ENCODE data around the gene DRGX.

Gene DRGX

DNA sequence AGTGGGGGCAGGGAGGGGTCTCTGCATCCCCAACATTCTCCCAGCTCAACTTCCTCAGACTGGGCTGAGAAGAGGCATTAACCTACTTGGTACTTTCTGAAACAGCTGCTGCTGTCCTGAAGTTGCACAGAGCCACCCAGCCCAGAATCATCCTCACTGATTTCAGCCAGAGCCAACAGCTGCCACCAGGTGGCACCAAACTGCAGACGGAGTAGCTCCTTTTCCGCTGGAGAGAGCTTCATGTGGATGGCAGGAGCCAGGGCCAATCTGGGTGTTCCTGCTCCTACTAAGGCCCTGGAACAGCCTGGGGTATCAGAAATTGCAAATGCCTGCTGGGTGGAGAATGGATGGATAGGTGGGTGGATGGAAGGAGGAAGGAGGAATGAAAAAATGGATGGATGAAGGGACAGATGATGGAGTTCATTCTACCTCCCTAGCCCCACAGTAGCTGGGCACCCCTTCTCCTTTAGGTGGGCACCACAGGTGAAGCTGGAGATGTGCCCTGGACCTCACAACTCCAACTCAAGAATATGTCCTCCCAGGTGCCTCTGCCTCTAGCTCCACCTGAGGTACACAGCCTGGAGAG is 11.8 kb upstream of the DRGX start:
- peak; percentile 18 to 69 (median 47) for DNase-seq (ENCODE audit: low read depth in 3 of 3)

DNA sequence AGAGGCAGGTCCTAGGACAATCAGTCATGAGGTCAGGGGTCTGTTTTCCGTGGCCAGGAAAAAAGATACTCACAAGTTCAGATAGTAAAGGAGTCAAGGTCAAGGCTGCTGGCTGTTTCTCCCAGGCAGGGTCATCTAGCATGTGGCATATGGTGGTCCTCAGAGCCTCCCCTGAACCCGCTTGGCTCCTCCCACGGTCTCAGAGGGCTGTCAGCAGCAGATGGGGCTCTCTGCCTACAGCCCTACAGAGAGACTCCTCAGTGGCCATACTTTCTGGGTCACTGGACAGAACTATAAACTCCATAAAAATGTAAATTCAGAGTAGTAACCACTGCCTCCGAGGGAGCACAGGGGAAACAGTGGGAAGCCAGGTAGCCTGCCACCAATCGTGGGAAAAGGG is 11.3 kb upstream of the DRGX start:
- no peak for DNase-seq (ENCODE audit: low read depth in 3 of 3)

DNA sequence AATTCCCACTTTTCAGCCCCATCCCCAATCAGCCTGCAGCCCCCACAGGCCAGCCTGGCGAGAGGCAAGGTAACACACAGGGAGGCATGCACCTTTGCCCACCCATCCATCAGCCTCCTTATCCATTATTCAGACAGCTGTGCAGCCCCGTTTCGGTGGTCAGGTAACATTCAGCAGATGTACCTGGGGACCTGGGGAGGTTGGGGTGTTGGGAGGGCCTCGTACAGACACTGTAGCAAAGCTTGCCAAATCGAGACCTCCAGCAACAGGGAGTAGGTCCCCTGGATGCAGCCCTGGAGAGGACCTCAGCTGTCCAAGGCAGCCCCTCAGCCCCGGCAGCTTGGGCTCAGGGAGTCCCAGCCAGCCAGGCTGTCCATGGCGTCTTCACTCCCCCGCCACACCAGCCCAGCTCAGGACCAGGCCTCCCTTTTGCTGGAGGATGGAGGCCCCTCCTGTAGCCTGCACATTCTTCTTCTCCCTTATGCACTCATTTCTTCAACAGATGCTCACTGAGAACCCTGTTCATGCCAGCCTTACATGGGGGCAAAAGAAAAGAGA is 8.5 kb upstream of the DRGX start:
- no peak for DNase-seq (ENCODE audit: low read depth in 3 of 3)

DNA sequence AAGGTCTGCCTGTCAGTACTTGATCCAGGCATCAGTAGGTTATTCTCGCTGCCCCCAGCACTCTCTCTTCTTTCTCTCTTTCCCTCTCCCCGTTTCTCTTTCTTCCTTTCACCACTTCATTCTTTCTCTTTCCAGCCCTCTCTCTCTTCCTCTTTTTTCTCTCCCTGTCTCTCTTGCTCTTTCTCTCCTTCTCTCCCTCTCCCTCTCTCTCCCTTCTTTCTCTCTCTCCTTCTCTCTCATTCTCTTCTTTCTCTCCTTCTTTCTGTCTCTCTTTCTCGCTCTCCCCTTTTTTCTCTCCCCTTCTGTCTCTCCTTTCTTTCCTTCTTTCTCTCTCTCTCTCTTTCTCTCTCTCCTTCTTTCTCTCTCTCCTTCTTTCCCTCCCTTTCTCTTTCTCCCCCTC is 7.5 kb upstream of the DRGX start:
- no peak for DNase-seq (ENCODE audit: low read depth in 3 of 3)

DNA sequence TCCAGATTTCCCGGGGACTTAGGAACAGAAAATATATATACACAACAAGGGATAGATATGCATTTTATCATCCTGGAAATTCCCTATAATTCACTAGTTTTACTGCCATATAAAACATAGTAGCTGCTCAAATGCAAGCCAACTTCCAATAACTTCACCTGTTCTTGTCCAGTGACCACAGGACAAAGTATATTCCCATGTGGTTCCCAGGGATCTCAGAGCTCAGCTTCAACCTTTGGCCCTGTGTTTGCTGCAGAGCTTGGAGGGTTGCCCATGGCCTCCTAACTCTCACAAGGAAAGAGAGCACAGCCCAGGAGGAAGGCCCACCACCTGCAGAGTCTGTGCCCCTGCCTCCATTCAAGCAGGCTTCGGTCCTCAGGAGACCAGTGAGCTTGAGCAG is 4.5 kb upstream of the DRGX start:
- no peak for DNase-seq (ENCODE audit: low read depth in 3 of 3)

DNA sequence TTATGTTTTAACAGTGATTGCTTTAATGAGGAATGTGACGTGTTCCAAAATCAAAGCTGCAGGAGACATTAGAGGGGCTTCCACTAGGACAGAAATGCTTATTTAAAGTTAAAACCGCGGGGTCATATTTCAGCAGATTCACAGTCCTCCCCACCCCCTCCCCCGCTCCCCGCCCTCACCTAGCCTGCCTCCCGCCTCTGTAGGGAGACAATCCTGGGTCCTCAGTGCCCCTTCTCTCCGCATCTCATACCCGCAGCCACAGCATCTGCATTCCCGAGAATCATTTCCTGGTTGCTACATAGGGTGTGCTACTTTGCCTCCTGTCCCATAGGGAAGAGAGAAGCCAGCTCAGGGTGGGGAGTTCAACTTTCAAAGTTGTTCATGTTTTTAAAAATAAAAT is 3.1 kb upstream of the DRGX start:
- no peak for DNase-seq (ENCODE audit: low read depth in 3 of 3)

DNA sequence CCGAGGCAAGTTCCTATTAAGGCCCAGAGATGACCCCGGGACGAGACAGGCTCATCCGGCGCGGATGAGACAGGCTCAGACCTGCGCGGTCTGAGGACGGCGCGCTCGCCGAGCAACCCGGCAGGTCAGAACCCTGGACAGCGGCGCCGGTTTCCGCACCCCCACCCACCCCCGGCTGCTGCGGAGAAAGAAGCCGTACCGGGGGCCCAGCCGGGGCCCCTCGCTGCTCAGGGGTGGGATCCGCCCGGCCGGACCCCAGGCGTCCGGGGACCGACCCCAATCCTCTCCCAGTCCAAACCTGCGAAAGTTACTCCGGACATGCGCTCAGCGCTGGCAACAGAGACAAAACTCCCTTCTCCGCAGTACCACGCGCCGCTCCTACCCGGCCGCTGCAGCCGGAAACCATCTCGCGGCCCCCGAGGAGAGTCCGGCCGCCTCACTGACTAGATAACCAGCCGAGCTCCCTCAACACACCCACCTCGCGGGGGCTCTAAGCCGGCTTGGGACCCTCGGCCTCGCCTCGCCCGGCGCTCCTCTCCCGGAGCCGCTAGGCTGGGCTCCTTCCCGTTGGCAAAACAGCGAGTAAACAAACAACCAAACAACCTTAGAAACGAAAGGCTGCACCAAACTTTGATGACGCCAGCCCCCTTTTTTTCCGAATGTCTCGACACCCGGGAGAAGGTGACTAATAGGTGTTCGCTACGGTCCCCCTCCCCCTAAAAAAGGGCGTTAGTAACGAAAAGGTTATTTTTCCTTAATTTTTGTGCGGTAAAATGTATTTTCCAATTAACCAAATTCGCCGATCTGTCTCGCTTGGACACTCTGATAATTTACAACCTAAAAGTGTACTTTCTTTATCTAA is 2.3 kb upstream of the DRGX start:
- DNase-seq (ENCODE audit: low read depth in 3 of 3), result peak in 1 of 3 experiments; percentile 46

DNA sequence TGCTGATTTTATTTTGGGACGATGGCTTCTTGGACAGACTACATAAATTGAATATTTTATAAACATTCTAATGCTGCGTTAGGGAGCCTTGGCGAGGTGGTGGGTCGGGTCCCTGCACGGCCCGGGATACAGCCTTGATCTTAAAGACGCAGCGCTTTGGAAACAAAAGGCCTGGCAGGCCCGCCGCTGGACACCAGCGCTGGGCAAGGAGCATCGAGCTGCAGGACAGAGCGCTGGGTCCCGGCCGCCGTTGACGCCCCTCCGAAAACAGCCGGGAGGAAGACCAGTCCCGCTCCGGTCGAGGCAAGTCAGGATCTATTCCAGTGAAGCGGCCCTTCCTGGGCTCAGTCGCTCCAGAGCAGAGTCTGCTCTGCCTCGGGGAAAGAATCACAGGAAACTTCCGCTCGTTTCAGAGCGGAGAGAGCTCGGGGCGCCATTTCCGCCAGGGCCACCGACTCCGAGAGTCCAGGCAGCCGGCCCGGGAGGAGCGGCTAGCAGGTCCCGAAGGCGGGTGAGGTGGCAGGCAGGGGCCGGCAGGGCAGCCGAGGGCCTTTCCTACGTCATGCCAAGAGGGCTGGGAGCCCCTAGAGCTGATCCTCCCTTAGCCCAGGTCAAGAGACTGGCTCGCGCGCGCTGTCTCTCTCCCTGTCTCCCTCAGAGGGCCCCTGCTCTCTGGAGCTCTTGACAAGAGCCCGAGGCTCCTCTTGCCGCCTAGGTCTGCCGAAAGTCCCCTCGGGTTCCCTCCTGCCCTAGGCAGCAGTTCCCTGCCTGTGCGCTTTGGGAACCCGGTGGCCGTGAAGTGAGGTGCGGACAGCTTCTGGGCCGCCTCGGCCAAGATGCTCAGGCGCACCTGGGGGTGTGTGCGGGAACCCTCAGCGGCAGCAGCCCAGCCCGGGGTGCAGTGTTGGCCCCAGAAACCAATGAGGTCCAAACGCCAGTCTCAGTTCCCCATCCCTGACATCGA is 1.4 kb upstream of the DRGX start:
- DNase-seq (ENCODE audit: low read depth in 3 of 3), result no peak

DNA sequence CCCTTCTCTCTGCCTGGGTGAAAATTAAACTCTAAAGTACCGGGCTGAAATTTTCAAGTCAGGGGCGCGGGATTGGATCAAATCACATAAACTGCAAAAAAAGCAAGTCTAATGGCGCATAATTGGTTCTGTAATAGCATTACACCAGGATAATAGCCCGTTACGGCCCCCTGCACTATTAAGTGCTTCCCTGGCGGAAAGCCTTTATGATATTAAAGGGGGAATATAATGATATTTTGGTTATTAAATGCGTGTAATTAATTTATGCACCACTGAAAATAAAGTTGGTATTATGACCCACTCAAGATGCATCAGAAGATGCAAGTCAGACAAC is 744 bp upstream of the DRGX start:
- DNase-seq (ENCODE audit: low read depth in 3 of 3), result no peak

DNA sequence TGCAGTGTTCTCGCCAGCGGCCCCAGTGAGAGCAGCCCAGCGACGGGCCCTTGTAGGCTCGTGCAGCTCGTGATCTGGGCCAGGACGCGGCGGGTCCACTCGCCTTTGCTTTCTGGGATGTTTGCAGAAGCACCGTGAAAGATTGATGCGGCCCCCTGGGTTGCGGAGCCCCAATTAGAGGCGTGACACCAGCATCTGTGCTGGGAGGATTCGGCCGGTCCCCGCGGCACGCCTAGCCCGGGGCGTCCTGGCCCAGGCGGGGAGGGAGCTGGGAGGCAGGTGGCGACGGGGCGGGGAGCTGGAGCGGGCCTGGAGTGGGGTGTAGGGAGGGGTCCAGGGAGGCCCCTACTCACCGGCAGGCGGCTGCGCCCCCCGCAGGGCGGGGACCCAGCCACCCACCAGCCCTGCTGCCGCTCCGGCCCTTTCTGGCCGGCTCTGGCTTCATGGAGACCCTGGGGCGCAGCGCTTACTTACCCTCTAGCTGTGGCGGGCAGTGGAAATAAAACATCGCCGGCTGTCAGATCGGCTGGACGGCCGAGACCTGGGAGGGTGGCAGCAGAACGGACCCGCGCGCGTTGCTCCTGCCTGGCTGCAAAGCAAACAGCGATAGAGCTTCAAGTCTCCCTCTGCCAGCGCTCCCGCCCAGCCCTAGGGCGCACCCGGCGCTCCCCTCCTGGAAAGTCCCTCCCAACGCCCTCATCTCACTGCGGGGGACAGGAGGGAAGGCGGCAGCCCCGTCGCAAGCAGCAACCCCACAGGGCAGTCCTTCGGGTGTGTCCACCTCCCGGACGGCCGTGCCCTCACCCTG is 752 bp downstream of the DRGX start:
- DNase-seq (ENCODE audit: low read depth in 3 of 3), result no peak

DNA sequence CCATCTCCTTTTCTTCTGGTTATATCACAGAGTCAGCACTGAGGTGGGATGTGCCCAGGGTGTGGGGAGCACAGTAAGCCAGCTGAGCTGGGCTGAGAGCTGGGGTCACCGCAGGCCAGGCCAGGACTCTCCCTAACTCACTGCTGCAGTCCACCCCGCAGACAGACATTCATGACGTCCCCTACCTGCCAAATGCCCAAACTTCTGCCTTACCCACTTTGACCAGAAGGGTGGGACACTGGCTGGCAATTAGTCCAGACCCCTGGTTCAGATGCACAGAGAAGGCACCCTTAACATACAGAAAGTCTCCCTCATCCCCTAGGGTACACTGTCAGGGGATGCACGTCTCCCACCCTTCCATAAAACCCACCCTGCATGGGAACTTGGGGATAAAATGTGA is 2.1 kb downstream of the DRGX start:
- DNase-seq (ENCODE audit: low read depth in 3 of 3), result no peak

DNA sequence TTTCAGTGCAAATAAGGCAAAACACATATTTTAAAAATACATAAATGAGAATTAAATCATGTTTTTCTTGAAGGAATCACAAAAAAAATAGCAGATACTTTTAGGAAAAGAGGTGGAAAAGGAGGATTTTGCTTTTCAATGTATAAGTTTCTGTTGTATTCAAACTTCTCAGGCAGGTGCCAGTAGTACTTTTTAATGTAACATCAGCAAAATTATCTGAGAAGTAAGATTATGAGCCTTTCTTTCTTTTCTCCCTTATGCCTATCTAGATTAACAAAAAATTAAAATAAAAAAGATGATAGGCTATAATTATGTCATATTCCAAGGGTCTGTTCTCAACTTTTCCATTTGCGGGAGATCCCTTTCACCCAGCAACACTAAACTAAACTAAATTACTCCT is 2.6 kb downstream of the DRGX start:
- no peak for DNase-seq (ENCODE audit: low read depth in 3 of 3)

DNA sequence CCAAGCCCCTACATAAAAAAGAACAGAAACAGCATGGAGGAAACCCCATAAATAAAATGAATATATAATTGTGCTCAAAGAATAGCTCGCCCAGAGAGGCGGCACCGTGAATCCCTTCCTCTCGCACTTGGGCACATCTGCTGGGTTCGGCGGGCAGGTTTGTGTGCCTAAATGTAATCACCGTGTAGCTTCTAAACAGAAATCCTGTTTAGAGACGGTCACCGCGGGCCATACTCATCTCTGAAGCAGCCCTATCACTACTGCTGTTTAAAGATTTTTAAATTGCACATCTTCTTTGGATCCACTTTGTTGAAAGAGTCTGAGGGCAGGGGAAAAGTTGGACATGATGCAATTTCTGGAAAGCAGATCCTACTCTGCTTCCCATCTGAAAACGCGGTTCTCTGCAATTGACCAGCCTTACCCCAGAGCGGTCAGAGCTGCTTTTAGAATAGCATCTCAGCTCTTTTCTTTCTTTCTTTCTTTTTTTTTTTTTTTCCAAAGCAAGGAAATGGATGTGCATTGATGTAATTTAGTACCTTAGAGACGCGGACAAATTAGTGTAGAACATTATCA is 6.4 kb downstream of the DRGX start:
- DNase-seq (ENCODE audit: low read depth in 3 of 3), result no peak

DNA sequence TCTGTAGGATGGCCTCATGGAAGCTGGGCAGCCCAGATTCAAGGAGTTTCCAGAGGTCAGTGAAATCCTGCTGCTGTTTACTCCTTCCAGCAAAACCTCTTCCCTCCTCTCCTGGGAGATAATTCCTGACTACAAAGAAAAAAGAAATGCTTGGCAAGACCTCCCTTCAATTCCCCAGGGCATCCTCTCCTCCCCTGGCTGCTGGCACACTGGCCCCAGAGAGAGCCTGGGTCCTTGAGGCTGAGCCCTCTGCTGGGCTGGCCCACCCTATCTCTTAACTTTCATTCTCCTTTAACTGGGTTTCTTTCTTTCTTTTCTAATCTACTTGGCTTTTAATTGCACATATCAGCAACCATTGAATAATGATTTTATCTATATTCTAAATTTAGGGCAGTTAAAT is 7.7 kb downstream of the DRGX start:
- DNase-seq (ENCODE audit: low read depth in 3 of 3), result no peak

DNA sequence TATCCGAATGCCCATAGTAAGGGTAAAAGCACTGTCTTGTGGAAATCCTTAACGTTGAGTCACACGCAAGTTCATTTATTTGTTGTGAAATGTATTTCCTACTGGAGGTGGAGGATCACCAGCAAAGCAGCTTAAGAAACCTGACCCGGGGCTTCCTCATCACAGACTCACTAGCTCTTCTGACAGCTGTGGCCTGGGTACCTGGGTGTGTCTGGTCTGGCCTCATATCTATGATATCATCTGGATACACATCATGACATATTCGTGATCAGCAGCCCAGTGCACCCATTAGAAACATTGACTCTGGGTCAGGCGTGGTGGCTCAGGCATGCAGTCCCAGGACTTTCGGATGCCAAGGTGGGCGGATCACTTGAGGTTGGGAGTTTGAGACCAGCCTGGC is 8.8 kb downstream of the DRGX start:
- DNase-seq (ENCODE audit: low read depth in 3 of 3), result no peak

DNA sequence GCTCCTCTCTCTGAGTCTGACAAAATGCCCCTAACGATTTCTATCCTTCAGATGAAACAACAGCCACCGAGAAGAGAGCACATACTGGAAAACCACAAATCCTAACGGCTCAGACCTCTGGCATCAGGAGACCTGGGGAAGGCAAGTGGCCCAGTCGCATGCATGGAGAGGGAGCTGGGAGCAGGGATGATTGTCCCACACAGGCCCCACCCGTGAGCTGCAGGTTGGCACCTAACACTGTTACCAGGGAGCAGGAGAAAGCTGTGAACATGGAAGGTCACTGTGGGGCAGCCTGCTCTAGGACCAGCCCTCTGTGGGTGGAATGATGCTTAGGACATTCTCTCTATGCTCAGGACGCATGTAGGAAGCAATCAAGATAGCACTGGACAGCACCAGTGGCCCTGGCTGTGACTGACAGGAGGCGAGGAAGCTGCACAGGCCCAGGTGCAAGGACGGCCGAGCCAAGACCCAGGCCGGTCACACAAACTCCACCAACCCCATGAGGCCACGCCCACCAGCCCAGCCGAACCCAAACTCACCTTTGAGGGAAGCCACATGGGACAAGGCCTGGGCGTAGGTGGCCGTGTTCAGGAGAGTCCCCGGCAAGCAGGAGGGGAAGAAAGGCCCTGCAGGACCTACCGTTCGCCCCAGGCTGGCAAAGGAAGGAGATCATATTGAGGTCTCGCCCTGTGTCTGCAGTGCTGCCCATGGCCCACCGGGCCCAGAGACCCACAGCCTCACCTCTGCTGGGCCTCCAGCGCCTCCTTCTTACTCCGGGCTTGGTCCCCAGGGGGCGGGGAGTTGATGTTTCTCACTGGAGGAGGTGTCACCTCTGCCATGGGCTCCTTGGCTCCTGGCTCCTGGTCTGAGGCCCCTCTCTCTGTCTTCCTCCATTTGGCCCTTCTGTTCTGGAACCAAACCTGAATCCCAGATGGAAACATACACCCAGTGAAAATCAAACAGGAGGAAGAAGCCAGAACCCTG is 9.7 kb downstream of the DRGX start:
- no peak for DNase-seq (ENCODE audit: low read depth in 3 of 3)

DNA sequence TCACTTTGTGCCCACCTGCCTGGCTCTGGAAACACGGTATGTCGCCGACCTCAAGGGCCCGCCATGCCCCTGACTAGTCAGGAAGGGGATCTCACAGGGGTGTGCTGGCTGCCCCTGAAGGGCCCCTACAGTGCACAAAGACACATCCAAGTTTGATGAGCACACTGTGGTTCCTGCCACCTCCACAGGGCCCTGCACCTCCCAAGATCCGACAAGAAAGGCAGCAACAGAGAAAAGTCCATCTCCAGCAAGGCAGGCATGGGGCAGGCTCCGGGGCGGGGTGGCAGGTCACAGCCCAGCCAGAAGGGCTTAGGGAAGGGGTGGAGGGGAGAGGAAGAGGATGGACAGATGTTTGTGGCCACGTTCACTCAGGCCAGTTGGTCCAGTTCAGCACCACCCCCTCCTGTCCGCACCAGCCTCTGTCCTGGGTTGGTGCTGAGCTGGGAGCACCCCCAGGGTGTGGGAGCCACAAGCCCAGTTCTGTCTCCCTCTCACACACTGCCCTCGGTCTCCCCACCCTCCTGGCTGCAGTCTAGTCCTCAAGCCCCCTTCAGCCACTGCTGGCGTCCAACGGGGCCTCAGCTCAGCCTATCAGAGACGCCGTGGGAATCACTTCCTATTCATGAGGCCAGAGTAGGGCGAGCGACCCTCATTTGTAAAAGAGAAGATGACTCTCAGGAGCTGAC is 11.5 kb downstream of the DRGX start:
- no peak for DNase-seq (ENCODE audit: low read depth in 3 of 3)

DNA sequence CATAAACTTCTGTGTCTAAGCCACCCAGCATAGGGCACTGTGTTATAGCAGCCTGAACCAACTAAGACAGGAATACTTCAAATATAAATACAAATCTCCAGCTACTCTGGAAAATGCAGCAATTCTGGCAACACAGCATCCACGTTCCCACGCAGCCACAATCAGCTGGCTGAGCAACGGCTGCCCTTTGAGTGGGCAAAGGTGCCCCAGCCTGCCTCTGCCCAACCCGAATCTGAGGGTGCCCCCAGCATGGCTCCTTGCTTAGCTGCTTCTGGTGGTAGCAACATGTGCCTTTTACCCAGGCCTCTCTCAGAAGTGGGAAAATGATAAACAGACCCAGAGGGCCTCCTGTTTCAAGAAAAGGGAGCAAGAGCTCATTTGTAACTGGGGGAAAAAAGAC is 12.0 kb downstream of the DRGX start:
- DNase-seq (ENCODE audit: low read depth in 3 of 3), result no peak

DNA sequence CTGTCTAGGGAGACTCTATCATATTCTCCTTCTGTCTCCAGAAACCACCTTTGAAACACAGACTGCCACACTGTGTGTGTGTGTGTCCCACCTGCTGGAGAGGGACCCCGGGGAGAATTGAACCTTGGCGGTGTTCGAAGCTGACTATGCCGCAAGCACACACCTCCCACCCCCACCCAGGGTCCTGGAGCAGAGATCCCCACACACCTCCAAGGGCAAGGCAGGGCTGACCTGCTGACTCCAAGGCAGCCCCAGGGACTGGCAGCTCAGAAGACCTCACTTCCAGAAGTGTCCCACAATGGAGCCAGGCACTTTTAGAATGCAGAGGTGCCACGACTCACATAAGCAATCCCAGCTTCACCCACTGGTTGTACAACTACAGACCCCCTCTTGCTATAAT is 13.1 kb downstream of the DRGX start:
- no peak for DNase-seq (ENCODE audit: low read depth in 3 of 3)

Data from stimulated activated CD4-positive, alpha-beta T cell treated with anti-CD3 and anti-CD28 coated beads, TNF-alpha, amount 100 ng/mL, for 24 hours (primary cell).